T-helper 1 cell treated with Interleukin-12 subunit alpha and Interleukin-12 subunit beta and Interleukin-4 antibody, amounts not matched to agents 30 ng/mL and 1 ng/mL, for 36 hours (primary cell): ENCODE measurements around the gene UBA1. TPM values are rescaled to one million over a fixed set of nuclear protein-coding genes. Genes with fewer than 3 reads are reported as not detected.

Experiments used
- intact Hi-C: fragments of 100-400 bp; cut with micrococcal nuclease; formaldehyde crosslinking; loops from one replicate; pipeline ENCODE4 v1.15.1; 2024
- total RNA-seq: library from RNA; stranded (reverse); gene quantifications from 2 replicates; pipeline ENCODE4 v1.2.3, GENCODE V29; 2022

Gene UBA1
- total RNA-seq, 1 donor from 2014 or later: 183 TPM

DNA sequence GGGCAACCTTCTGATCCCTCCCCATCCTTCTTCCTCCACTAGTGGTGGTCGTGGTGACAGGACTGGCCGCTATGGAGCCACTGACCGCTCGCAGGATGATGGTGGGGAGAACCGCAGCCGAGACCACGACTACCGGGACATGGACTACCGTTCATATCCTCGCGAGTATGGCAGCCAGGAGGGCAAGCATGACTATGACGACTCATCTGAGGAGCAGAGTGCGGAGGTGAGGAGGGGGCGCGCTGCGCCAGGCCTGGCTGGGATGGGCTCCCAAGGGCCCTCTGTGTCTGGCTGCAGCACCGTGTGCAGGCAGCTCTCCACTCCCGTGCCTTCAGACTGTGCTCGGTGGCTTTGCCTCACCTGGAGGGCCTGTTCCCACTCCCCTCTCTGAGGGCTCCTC lies 24.4 kb upstream of the UBA1 start:
- intact Hi-C loops: no loop called here

DNA sequence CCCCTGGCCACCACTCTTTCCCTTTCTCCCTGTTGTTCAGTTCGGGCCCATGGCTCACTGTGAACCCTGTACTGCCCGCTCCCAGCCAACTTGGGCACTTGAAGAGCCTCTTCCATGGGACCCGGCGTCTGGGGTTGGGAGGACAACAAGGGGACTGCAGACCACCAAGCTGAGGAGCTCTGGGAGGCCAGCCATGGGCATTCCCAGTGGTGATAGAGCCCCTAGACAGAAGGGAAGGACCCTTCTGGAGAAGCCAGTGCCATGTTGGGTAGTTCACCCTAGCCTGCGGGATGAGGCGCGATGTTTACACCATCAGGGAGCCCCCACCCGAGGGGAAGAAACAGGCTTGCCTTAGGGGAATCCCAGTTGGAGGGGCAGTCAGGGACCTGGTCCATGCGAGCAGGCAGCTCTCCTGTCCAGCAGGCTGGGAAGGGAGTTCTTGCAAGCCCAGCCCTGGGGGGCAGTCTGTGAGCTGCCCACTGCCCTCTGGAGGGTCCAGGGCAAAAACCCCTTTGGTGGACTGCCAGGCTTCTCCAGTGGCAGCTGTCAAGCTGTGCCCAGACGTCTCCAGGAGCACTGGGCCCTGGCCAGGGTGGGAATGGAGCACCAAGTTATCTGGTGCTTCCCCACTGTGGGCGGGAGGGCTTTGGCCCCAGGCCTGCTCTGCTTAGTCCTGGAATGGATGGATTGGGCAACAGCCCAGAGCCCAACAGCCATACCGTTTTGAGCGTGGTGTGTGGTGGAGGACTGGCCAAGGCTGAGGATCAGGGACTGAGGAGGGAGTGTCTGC lies 23.7 kb upstream of the UBA1 start:
- intact Hi-C loops: no loop called here

DNA sequence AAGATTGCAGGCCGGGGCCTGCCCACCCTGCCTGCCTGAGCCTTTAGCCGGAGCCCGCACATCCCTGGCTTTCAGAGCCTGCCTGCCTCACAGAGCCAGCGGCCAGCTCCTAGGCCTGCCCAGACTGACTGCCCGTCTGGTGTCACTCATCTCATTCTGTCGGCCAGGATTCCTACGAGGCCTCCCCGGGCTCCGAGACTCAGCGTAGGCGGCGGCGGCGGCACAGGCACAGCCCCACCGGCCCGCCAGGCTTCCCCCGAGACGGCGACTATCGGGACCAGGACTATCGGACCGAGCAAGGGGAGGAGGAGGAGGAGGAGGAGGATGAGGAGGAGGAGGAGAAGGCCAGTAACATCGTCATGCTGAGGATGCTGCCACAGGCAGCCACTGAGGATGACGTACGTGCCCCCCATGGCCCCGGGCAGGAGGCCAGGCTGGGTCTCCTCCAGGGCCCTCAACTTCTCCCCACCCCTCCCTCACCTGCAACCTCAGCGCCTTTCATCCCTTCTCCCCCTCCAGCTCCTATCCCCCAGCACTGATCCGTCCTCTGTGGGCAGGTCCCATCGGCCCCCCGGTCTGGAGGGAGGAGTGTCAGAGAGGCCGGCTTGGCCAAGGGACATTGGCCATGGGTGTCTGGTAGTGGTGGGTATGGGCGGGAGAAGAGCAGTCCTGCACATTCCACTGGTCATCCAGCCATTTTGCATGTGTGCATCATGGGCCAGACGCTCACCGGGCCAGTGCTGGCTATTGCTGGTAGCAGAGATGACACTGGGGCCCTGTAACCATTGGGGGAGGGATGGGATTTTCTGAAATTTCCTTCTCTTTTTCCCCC lies 22.6 kb upstream of the UBA1 start:
- intact Hi-C loops: no loop called here

DNA sequence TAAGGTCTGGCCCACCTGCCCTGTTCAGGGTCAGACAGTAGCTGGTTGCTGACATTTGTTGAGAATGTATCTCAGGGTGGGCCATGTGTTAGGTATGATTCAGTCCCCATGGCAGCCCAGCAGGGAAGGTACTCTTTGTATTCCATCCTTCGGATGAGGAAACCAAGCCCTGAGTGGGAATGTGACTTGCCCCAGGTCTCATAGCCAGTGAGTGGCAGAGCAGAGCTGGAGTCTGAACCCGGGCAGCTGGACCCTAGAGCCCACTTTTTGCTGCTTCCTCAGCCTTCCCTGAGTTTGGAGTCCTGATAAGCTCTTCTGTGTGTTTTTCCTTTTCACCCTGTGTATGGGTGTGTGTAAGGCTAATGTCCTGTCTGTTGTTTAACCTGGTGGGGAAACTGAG lies 21.6 kb upstream of the UBA1 start:
- intact Hi-C loops: no loop called here

DNA sequence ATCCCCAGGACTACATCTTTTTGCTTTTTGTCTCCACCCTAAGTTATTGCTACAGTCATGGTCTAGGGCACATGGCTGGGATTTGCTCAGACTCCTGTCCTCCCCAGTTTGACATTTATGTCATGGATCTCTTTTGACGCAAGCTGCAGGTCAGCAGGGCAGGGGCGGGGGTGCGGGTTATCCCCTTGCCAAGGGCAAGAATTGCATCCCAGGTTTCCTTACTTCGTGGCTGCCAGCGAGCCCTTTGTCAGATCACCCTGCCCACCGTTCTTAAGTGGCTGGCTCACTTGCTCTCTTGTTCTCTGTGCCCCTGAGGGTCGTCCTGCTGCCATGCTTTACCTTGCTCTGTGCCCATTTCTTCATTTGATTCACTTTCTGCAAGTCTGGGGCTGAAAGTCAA lies 21.1 kb upstream of the UBA1 start:
- intact Hi-C loops: no loop called here

DNA sequence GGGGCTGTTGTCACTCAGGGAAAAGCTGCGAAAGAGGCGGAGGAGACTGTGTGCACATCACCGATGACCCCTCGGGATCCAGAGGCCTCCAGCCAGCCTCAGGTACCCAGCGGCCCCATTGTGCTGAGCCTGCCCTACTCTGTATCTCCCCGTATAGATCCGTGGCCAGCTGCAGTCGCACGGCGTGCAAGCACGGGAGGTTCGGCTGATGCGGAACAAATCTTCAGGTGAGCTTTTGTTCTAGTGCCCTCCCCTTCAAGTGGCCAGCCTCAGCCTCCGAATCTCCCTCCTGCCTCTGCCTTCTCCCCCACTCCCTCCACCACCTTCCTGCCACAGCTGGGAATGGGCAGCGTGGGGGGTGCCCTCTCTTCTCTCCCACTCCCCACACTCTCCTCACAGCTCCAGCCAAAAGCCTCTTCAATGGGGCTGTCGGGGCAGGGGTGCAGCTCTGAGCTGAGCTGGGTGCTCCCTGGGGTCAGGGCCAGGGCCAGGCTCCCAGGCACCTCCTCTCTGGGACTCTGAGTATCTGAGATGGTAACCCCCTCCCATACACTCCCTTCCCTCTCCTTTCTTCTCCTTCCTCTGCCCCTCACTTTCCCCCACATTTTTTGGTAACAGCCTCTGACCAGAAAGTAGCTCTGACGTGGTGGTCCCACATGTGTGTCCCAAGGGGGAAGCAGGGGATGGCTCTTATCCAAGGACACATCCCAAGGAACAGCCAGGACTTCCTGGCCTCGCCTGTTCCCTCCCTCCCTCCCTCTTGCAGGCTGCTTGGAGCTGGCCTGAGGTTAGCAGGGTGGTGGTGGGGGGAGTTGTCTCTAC lies 20.4 kb upstream of the UBA1 start:
- intact Hi-C loops: no loop called here

DNA sequence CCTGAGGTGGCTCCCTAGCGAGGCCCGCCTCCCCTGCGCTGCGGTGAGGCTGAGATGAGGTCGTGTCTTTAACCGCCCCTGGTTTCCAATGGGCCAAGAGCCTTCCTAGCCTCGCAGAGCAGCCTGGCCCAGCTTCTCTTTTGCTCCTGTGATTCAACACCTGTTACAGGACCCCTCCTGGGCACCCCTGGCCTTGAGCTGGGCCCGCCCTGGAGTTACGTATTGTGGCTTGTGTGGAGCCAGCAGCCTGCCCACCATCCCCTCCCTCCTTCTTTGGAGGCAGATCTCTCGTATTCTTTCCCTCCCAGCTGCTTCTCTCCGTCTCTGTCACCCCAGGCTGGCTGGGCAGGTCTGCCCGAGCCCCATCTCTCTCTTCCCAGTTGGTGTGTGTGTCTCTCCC lies 19.3 kb upstream of the UBA1 start:
- intact Hi-C loops: no loop called here

DNA sequence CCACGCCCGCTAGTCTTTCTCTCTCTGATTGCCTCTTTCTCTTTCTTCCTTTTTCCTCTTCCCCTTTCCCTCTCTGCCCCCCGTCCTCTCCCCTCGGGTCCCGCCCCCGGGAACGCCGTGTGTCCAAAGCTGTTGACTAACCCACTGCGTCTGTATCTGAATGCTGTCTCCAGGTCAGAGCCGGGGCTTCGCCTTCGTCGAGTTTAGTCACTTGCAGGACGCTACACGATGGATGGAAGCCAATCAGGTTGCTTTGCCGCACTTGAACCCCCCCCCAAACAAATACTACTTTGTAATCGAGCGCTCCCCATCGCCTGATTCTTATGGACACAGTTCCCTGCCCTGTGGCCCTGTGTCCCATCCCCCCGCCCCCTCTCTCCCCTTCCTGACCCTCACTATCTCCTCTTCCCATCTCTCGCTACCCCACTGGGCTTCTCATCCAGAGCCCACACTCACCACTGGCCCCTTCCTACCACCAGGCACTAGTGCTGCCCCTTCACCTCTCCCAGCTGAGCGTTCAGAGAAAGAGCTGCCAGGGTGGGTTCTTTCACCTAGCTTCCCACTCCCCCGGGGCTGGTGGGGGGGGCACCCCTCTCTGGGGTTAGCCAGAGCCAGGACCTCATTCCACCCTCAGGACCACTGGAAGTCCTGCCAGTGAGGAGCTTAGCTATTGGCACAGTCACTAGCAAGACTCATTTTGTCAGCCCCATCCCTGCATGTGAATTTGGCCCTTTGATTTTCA lies 18.6 kb upstream of the UBA1 start:
- intact Hi-C loops: no loop called here

DNA sequence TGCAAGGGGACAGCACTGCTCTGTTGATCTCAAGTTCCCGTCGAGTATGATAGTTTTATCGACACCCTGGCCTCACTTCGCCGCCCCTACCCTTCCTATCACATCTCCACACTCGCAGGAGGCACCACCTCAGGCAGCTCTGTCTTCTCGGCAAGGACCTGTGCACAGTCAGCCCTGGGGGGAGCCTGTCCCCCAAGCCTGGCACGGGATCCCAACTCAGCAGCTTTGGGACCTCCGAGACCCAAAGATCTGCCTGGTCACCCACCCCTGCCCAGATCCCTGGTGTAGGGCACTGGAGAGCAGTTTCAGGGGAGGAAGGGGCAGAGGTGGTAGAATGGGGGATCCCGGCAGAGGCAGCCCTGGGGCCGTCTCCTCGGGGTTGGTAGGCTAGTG lies 18.0 kb upstream of the UBA1 start:
- intact Hi-C loops: no loop called here

DNA sequence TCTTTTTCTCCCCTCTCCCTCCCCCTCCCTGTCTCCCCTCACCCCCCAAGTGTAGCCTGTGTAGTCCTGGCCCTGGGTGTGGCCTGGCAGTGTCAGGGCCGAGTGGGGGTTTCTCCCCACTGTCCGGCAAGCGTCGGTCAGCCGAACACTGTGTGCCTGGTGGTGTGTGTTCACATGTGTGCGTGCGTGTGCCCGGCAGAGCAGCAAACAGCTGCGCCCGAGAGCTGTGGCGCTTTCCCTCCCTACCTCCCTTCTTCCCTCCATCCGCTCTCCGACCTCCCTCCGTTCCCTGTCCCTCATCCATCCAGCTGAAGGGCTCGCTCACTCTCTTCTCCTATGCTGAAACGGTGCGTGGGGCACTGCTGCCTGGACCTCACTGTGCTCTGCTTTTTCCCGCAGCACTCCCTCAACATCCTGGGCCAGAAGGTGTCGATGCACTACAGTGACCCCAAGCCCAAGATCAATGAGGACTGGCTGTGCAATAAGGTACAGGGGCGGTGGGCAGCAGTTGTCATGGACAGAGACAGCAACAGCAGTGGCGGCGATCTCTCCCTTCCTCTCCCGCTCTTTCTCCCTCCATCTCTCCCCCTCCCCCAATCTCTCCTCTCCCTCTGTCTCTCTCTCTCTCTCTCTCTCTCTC lies 17.4 kb upstream of the UBA1 start:
- intact Hi-C loops: no loop called here

DNA sequence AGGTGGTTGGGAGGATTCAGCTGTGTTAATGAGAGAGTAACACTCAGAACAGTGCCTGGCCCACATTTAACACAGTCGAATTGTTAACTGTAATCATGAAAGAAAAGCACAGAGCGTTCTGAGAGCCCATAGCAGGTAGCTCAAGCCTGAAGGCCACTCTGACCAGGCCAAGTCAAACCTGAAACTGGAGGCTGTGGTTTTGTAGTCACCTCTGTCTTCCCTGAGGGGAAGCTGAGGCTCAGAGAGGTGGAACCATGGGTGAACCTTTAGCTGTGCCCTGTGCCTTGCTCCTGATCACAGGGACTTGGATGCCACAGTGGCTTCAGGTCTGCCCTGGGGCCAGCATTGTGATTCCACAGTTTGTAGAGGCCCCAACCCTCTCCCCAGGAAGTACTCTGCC lies 16.6 kb upstream of the UBA1 start:
- intact Hi-C loops: no loop called here

DNA sequence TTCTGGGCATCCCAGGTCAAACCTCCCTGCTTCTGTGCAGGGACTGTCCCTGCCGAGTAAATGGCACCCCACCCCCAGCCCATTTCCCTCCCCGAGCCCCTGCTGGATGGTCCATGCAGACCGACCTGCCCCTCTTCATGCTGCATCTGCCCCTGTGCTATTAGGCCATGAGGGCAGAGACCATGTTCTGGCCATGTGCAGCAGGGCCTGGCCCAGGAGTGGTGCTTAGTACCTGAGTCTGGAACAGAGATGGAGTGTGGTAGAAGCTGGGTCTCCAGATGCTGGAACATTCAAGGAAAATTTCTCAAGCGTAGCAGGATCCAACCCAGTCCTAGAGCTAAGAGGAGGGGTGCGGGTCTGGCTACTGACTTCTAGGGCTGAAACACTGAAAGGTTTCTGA lies 15.3 kb upstream of the UBA1 start:
- intact Hi-C loops: no loop called here

DNA sequence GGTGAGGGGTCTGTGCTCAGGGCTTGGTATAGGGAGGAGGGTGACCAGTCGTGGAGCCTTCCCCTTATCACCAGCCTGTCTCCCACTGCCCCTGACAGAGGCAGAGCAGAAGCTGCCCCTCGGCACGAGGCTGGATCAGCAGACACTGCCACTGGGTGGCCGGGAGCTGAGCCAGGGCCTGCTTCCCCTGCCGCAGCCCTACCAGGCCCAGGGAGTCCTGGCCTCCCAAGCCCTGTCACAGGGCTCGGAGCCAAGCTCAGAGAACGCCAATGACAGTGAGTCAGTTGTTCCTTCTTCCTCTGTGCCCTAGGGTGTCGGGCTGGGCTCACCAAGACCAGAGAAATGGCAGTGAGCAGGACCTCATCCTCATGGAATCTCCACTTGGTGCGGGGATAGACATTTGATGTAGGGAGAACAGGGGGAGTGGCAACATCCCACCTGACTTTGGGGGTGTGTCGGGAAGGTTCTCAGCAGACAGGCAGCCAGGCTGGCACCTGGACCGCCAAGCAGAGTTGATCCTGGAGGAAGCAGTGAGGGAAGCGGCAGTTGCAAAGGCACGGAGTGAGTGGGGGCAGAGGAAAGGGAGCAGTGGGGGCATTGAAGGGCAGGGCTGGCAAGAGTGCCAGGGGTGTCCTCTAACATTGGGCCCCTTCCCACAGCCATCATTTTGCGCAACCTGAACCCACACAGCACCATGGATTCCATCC lies 14.3 kb upstream of the UBA1 start:
- intact Hi-C loops: no loop called here

DNA sequence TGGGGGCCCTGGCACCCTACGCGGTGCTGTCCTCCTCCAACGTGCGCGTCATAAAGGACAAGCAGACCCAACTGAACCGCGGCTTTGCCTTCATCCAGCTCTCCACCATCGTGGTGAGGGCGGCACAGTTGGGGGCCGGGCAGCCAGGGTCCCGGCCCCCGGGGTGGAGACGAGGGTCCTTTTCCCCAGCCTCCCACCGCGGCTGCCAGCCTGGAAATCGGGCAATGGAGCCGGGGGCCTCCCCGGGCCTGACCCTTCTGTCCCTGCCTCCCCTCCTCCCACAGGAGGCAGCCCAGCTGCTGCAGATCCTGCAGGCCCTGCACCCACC lies 13.7 kb upstream of the UBA1 start:
- intact Hi-C loops: no loop called here

DNA sequence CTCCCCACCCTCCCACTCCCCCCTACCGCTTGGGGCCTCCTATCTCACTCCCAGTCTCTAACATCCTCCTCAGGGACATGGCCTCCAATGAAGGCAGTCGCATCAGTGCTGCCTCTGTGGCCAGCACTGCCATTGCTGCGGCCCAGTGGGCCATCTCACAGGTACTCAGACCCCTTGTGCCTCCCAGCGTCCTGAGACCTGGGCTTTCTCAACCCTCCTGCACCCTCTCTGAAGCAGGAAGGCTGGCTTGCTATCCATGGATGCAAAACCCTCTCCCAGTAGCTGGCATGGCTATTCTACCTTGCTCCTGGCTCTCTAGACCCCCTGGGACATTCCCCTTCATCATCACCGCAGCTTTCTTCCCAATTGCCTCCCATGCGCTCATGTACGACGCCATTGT lies 13.3 kb upstream of the UBA1 start:
- intact Hi-C loops: no loop called here

DNA sequence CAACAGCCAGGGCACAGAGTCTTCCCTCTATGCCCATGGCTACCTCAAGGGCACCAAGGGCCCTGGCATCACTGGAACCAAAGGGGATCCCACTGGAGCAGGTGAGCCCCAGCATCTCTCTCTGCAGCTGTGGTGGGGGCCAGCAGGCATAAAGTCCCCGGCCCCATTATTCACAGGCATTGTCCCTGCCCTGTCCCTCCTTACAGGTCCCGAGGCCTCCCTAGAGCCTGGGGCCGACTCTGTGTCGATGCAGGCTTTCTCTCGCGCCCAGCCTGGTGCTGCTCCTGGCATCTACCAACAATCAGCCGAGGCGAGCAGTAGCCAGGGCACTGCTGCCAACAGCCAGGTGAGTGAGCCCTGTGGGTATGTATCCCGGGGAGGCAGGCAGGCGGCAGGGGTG lies 12.3 kb upstream of the UBA1 start:
- intact Hi-C loops: no loop called here

DNA sequence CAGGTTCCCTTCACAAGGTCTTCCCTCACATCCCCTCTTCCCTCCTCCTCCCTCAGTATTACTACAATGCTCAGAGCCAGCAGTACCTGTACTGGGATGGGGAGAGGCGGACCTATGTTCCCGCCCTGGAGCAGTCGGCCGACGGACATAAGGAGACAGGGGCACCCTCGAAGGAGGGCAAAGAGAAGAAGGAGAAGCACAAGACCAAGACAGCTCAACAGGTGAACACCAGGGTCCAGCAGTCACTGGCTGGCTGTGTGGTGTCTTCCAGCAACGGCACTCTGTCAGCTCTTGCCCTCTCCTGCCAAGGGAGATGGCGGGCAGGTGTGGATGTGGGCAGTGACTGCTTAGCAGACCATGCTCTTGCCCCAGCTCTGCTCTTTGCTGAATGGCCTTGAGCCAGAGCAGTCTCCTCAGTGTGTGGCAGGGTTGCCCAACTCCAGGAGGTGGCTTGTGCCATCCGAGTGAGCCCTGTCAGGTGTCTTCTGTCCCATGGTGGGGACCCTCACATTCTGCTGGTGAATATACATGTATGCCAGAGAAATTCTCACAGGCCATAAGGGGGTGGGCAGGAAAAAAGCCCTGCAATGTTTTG lies 11.4 kb upstream of the UBA1 start:
- intact Hi-C loops: no loop called here

DNA sequence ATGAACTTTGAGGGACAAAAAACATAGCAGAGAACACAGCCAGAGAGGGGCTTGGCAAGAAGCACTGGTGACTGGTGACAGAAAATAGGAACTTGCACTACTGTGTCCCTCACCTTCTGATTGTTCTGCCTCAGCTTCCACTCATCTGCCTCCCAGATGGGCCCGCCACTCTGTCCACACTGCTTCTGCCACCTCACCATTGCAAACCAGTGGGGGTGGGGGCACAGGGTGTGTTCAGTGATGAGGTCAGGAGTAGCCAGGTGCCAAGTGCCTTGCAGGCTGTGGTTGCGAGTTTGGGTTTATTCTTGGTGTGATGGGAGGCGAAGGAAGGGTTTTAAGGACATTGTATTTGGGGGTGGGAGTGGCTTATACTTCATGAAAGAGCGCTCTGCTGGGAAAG lies 9.1 kb upstream of the UBA1 start:
- intact Hi-C loops: no loop called here

DNA sequence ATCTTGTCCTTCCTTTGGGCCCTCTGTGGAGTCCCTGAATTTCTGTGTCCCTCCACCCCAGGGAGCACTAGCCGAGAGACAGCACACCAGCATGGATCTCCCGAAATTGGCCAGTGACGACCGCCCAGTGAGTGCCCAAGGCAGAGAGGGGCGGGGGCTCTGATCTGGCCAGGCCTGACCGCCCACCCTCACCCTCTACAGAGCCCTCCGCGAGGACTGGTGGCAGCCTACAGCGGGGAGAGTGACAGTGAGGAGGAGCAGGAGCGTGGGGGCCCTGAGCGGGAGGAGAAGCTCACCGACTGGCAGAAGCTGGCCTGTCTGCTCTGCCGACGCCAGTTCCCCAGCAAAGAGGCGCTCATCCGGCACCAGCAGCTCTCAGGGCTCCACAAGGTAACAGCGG lies 8.4 kb upstream of the UBA1 start:
- intact Hi-C loops: no loop called here
